Measurements from ENCODE around the gene FAH. TPM values are rescaled to one million over a fixed set of nuclear protein-coding genes. Genes with fewer than 3 reads are reported as not detected.
A peak's percentile ranks its signal among the peaks of the same experiment; 100 is the strongest.

The FAH gene
- total RNA-seq, 2 experiments from 2014 or later: 58.9 to 61.0 TPM

GRCh38 chr15:80156176-80156720, 3.4 kb downstream of the FAH start:
- ATAC-seq: no peak

GRCh38 chr15:80157215-80157614, 4.4 kb downstream of the FAH start:
- no peak overlapping the region for H3K4me3 Mint-ChIP-seq
- CTCF ChIA-PET: interaction anchor here (1.0 to 1.3 kb wide), 3 partner anchors 16 to 304 kb away, joined by 3 to 6 read pairs (median 4); no protein-coding TSS in a partner anchor

More at GRCh38 chr15:80156176-80156720, 3.4 kb downstream of the FAH start:
- Mint-ChIP-seq H3K27ac (no peak overlapping the region), H3K4me1 (ENCODE audit: low read depth) (peaks cover 47% of the 10 kb centered on the region), H3K4me3 (no peak overlapping the region), H3K27me3 (no peaks in the 10 kb centered on the region), H3K9me3 (no peaks in the 10 kb centered on the region), H3K36me3 (ENCODE audit: low read depth) (peaks cover 25% of the 10 kb centered on the region)
- POLR2A ChIA-PET: no interaction called here
- no peak for DNase-seq
- intact Hi-C loops (cut with micrococcal nuclease): no loop called here
- CTCF ChIA-PET: interaction anchor here (1.3 kb wide), 2 partner anchors 96 to 303 kb away, joined by 4 to 6 read pairs; no protein-coding TSS in a partner anchor
- no peak for TF ChIP-seq CTCF (IDR thresholded peaks at IDR 0.05)

GRCh38 chr15:80159301-80159700, 6.5 kb downstream of the FAH start:
- no peak overlapping the region for H3K4me3 Mint-ChIP-seq
- intact Hi-C loops (cut with micrococcal nuclease): no loop called here

More at GRCh38 chr15:80157215-80157614, 4.4 kb downstream of the FAH start:
- DNase-seq: no peak
- POLR2A ChIA-PET: interaction anchor here (0.6 to 1.0 kb wide), 2 partner anchors 32 to 89 kb away, joined by 3 read pairs; no protein-coding TSS in a partner anchor
- Mint-ChIP-seq H3K36me3 (ENCODE audit: low read depth) (peaks cover 31% of the 10 kb centered on the region), H3K27me3 (no peaks in the 10 kb centered on the region), H3K9me3 (no peaks in the 10 kb centered on the region), H3K27ac (no peak overlapping the region), H3K4me1 (ENCODE audit: low read depth) (peaks cover 40% of the 10 kb centered on the region)
- ATAC-seq: no peak
- intact Hi-C loops (cut with micrococcal nuclease): no loop called here
- TF ChIP-seq CTCF (IDR thresholded peaks at IDR 0.05): no peak

GRCh38 chr15:80159811-80160569, 7.2 kb downstream of the FAH start:
- no peak for TF ChIP-seq CTCF (IDR thresholded peaks at IDR 0.05)
- POLR2A ChIA-PET: interaction anchor here (0.6 to 1.6 kb wide), 2 partner anchors 99 to 163 kb away, joined by 3 to 7 read pairs; no protein-coding TSS in a partner anchor
- H3K27me3 Mint-ChIP-seq: no peaks in the 10 kb centered on the region
- no peaks in the 10 kb centered on the region for H3K9me3 Mint-ChIP-seq
- peaks cover 21% of the 10 kb centered on the region for H3K4me1 Mint-ChIP-seq (ENCODE audit: low read depth)
- peak; percentile 38 for DNase-seq
- H3K36me3 Mint-ChIP-seq (ENCODE audit: low read depth): peaks cover 50% of the 10 kb centered on the region
- peak; percentile 47 for ATAC-seq
- intact Hi-C loops (cut with micrococcal nuclease): no loop called here
- peak overlapping the region; percentile 78 for H3K27ac Mint-ChIP-seq
- CTCF ChIA-PET: interaction anchor here (0.8 to 1.7 kb wide), 3 partner anchors 8 to 306 kb away, joined by 3 to 7 read pairs (median 3); no protein-coding TSS in a partner anchor
- no peak overlapping the region for H3K4me3 Mint-ChIP-seq

More at GRCh38 chr15:80159301-80159700, 6.5 kb downstream of the FAH start:
- Mint-ChIP-seq H3K27ac (peak overlapping the region; percentile 14), H3K9me3 (no peaks in the 10 kb centered on the region), H3K36me3 (ENCODE audit: low read depth) (peaks cover 48% of the 10 kb centered on the region), H3K27me3 (no peaks in the 10 kb centered on the region), H3K4me1 (ENCODE audit: low read depth) (peaks cover 28% of the 10 kb centered on the region)
- ATAC-seq: no peak
- DNase-seq: no peak
- CTCF ChIA-PET: no interaction called here
- POLR2A ChIA-PET: no interaction called here
- no peak for TF ChIP-seq CTCF (IDR thresholded peaks at IDR 0.05)
